ENCODE results near the gene GNA14. TPM values are rescaled to one million over a fixed set of nuclear protein-coding genes. Genes with fewer than 3 reads are reported as not detected.

GNA14 gene
- total RNA-seq, 1 experiment from 2014 or later: 0.15 TPM

DNA sequence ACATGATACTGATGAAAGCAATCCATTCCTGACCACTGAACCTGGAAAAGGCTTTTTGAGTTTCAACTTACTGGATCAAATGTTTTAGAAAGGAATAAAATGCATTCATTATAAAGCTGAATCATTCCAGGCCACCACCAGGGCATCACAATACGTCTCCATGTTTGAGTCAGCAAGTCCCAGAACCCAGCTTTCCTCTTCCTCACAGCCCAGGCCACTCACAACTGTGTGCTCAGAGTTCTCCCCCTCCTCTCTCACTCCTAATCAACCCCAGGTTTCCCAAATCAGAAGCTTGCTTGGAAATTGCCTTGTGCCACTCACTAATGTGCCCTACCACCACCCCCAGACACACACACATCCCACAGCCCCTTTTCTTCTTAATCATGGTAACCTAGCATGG, 91.7 kb downstream of the GNA14 start:
- H3K9me3 ChIP-seq (ENCODE audit: control insufficient read depth, insufficient read depth, low read depth, low read length): no peaks in the 10 kb centered on the region
- ChIA-PET POLR2A (no interaction called here), CTCF (no interaction called here)
- intact Hi-C loops (cut with micrococcal nuclease; ENCODE audit: unreplicated experiment) (no loop called here), in situ Hi-C loops (cut with HindIII; ENCODE audit: low pct_unique_long_range_greater_than_20kb, low sequenced_read_pairs) (no loop called here)
- DNase-seq (ENCODE audit: low read depth, low spot score) (no peak), ATAC-seq (no peak)
- H3K4me3 ChIP-seq (ENCODE audit: low read depth in 2 of 2, low read length in 2 of 2): no peak overlapping the region
- BruUV-seq (replicated peaks): no TSS peak
- H3K27ac ChIP-seq (ENCODE audit: low read length): no peak overlapping the region
- H3K27me3 ChIP-seq (ENCODE audit: control insufficient read depth, insufficient read depth, low read length): no peaks in the 10 kb centered on the region; the same call in 1 of the 2 replicates
- H3K4me1 ChIP-seq (ENCODE audit: control insufficient read depth, insufficient read depth, low read length): no peaks in the 10 kb centered on the region
- TF ChIP-seq, protein P1, sequence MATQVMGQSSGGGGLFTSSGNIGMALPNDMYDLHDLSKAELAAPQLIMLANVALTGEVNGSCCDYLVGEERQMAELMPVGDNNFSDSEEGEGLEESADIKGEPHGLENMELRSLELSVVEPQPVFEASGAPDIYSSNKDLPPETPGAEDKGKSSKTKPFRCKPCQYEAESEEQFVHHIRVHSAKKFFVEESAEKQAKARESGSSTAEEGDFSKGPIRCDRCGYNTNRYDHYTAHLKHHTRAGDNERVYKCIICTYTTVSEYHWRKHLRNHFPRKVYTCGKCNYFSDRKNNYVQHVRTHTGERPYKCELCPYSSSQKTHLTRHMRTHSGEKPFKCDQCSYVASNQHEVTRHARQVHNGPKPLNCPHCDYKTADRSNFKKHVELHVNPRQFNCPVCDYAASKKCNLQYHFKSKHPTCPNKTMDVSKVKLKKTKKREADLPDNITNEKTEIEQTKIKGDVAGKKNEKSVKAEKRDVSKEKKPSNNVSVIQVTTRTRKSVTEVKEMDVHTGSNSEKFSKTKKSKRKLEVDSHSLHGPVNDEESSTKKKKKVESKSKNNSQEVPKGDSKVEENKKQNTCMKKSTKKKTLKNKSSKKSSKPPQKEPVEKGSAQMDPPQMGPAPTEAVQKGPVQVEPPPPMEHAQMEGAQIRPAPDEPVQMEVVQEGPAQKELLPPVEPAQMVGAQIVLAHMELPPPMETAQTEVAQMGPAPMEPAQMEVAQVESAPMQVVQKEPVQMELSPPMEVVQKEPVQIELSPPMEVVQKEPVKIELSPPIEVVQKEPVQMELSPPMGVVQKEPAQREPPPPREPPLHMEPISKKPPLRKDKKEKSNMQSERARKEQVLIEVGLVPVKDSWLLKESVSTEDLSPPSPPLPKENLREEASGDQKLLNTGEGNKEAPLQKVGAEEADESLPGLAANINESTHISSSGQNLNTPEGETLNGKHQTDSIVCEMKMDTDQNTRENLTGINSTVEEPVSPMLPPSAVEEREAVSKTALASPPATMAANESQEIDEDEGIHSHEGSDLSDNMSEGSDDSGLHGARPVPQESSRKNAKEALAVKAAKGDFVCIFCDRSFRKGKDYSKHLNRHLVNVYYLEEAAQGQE (IDR thresholded peaks at IDR 0.05; ENCODE audit: insufficient read depth in 1 of 2, low read depth in 2 of 2, low read length in 1 of 2): no peak
- TF ChIP-seq, protein P2, sequence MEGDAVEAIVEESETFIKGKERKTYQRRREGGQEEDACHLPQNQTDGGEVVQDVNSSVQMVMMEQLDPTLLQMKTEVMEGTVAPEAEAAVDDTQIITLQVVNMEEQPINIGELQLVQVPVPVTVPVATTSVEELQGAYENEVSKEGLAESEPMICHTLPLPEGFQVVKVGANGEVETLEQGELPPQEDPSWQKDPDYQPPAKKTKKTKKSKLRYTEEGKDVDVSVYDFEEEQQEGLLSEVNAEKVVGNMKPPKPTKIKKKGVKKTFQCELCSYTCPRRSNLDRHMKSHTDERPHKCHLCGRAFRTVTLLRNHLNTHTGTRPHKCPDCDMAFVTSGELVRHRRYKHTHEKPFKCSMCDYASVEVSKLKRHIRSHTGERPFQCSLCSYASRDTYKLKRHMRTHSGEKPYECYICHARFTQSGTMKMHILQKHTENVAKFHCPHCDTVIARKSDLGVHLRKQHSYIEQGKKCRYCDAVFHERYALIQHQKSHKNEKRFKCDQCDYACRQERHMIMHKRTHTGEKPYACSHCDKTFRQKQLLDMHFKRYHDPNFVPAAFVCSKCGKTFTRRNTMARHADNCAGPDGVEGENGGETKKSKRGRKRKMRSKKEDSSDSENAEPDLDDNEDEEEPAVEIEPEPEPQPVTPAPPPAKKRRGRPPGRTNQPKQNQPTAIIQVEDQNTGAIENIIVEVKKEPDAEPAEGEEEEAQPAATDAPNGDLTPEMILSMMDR (IDR thresholded peaks at IDR 0.05): no peak
- TF ChIP-seq POLR2AphosphoS5 (IDR thresholded peaks at IDR 0.05; ENCODE audit: low read depth, low read length) (no peak), TCF7L2 (IDR thresholded peaks at IDR 0.05; ENCODE audit: low read depth, low read length) (no peak), SIN3A (IDR thresholded peaks at IDR 0.05; ENCODE audit: borderline replicate concordance, insufficient read depth, low read depth, low read length) (no peak)
- no peaks in the 10 kb centered on the region for H3K36me3 ChIP-seq (ENCODE audit: control insufficient read depth, insufficient read depth, low read length)

DNA sequence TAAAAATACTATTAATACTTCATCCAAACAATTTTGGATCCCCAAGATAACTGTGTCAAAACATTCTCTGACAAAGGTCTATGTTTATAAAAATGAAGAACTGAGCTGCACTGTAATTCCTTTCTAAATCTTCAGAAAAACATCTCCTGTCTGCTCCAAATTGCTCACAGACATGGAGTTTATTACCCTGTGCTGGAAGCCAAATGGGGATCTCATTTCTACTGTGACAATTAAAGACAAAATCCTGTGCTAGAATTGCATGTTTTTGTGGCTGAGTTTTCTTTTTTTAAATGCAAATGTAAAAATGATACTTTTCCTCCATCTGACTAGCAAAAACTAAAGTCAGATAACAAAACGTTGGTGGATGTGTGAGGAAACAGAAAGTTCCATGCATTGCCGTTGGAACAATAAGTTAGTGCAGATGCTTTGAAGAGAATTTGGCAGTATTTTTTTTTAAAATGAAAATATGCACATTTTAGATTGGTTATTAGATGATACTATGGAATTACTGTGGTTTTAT, 93.5 kb downstream of the GNA14 start:
- Histone ChIP-seq H3K36me3 (ENCODE audit: control insufficient read depth, insufficient read depth, low read length) (no peaks in the 10 kb centered on the region), H3K27ac (ENCODE audit: low read length) (no peak overlapping the region), H3K4me3 (ENCODE audit: low read depth in 2 of 2, low read length in 2 of 2) (no peak overlapping the region), H3K27me3 (ENCODE audit: control insufficient read depth, insufficient read depth, low read length) (no peaks in the 10 kb centered on the region), H3K9me3 (ENCODE audit: control insufficient read depth, insufficient read depth, low read depth, low read length) (no peaks in the 10 kb centered on the region), H3K4me1 (ENCODE audit: control insufficient read depth, insufficient read depth, low read length) (no peaks in the 10 kb centered on the region)
- TF ChIP-seq TCF7L2 (IDR thresholded peaks at IDR 0.05; ENCODE audit: low read depth, low read length) (no peak), POLR2AphosphoS5 (IDR thresholded peaks at IDR 0.05; ENCODE audit: low read depth, low read length) (no peak), SIN3A (IDR thresholded peaks at IDR 0.05; ENCODE audit: borderline replicate concordance, insufficient read depth, low read depth, low read length) (no peak)
- TF ChIP-seq, protein P1 (IDR thresholded peaks at IDR 0.05; ENCODE audit: insufficient read depth in 1 of 2, low read depth in 2 of 2, low read length in 1 of 2): no peak
- TF ChIP-seq, protein P2 (IDR thresholded peaks at IDR 0.05): no peak
- CTCF ChIA-PET: no interaction called here
- DNase-seq (ENCODE audit: low read depth, low spot score): no peak
- in situ Hi-C loops (cut with HindIII; ENCODE audit: low pct_unique_long_range_greater_than_20kb, low sequenced_read_pairs) (no loop called here), intact Hi-C loops (cut with micrococcal nuclease; ENCODE audit: unreplicated experiment) (no loop called here)
- POLR2A ChIA-PET: no interaction called here
- BruUV-seq (replicated peaks): no TSS peak
- ATAC-seq: no peak

All from Panc1 (cell line).